Prostate gland (tissue), 2 donors: ENCODE measurements around the gene EIF2AK2. TPM values are rescaled to one million over a fixed set of nuclear protein-coding genes. Genes with fewer than 3 reads are reported as not detected.

Source experiments
- DNase-seq: peaks from one replicate; pipeline ENCODE4 v3.0.0-alpha.2; 2019; ENCODE audit warnings: low spot score
- H3K27ac ChIP-seq, 2 donors: fragments of 200-600 bp; sonication (generic); 2 replicates each; pipeline ENCODE4 v1.5.1; 2017 to 2019
- H3K27me3 ChIP-seq: fragments of 200-600 bp; sonication (generic); replicated peaks from 2 replicates; pipeline ENCODE4 v1.5.1; 2019; ENCODE audit not compliant: insufficient read depth
- H3K36me3 ChIP-seq, 2 donors: fragments of 200-600 bp; sonication (generic); 1 replicate in 1 of 2; 2 replicates in 1 of 2; pipeline versions ENCODE4 v1.5.1 to v1.8.1; 2017 to 2019
- H3K4me1 ChIP-seq: fragments of 200-600 bp; sonication (generic); replicated peaks from 2 replicates; pipeline ENCODE4 v1.5.1; 2019
- H3K4me3 ChIP-seq, 2 donors: fragments of 200-600 bp; sonication (generic); 2 replicates each; pipeline ENCODE4 v1.5.1; 2017 to 2019
- H3K9me3 ChIP-seq: fragments of 200-600 bp; sonication (generic); 2 replicates; pipeline ENCODE4 v1.5.1; 2017
- CTCF ChIP-seq, 4 experiments: fragments of 200-600 bp in 2 of 4; fragments of 450-650 bp in 2 of 4; sonication (generic) in 2 of 4; IDR thresholded peaks; 1 replicate in 3 of 4; 2 replicates in 1 of 4; pipeline ENCODE4 v1.5.1; 2016 to 2019; ENCODE audit warnings: antibody characterized with exemption in 4 of 4, mild to moderate bottlenecking in 2 of 4, moderate library complexity in 2 of 4
- POLR2A ChIP-seq: fragments of 450-650 bp; IDR thresholded peaks from one replicate; pipeline ENCODE4 v1.6.1; 2016; ENCODE audit warnings: antibody characterized with exemption, mild to moderate bottlenecking
- POLR2AphosphoS5 ChIP-seq: sonication (generic); formaldehyde crosslinking; IDR thresholded peaks from one replicate; pipeline ENCODE4 v1.6.1; 2017; ENCODE audit warnings: antibody characterized with exemption
- WGBS: methylation state at CpG from one replicate; pipeline ENCODE4 v1.1.5; 2018; 5-methylcytosine and 5-hydroxymethylcytosine counted together
- intact Hi-C: fragments of 100-400 bp; cut with DNase I; formaldehyde crosslinking; loops from one replicate; pipeline ENCODE4 v1.14.2; 2022
- total RNA-seq, 2 donors: library from RNA; depleted of rRNA; stranded (reverse); fragments of >200 nt; gene quantifications; one replicate each; pipeline ENCODE4 v1.1.0, GENCODE V29; 2016

EIF2AK2 gene
- total RNA-seq, 2 donors from 2014 or later = 20.8 to 32.1 TPM

- Histone ChIP-seq H3K27ac (no peak overlapping the region), H3K4me1 (no peaks in the 10 kb centered on the region), H3K4me3 (no peak overlapping the region), H3K27me3 (no peaks in the 10 kb centered on the region), H3K36me3 (no peaks in the 10 kb centered on the region), H3K9me3 (no peaks in the 10 kb centered on the region)
- 74% methylated on average over 2 of the region's 2 CpGs for WGBS
- TF ChIP-seq CTCF (IDR thresholded peaks at IDR 0.05) (no peak), POLR2A (no peak), POLR2AphosphoS5 (no peak)
- DNase-seq = no peak
- intact Hi-C loops = no loop called here
Measured at GRCh38 chr2:37080266-37080665, 76.5 kb downstream of the EIF2AK2 start.

DNA sequence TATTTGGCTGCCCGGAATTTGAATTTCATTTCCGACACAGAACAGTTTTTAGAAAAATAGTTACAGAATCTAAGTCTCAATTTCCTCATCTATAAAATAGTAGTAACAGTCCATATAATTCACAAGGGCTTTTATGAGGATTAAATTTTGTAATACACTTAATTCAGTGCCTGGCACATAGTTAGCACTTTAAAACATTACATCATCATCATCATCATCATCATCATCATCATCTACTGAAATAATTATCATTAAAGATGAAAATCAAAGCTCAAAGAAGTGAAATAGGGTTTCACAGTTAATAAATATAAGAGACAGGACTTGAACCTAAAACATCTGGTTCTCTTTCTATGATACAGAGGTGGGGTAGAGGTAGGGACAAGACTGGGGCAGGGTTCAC is 85.8 kb downstream of the EIF2AK2 start:
- no peaks in the 10 kb centered on the region for H3K36me3 ChIP-seq
- H3K9me3 ChIP-seq = no peaks in the 10 kb centered on the region
- intact Hi-C loops = no loop called here
- no peak overlapping the region for H3K4me3 ChIP-seq
- H3K27ac ChIP-seq = no peak overlapping the region
- 98% methylated on average over 2 of the region's 2 CpGs for WGBS
- H3K4me1 ChIP-seq = no peaks in the 10 kb centered on the region
- TF ChIP-seq POLR2A = no peak
- TF ChIP-seq POLR2AphosphoS5 = no peak
- no peak for TF ChIP-seq CTCF (IDR thresholded peaks at IDR 0.05)
- H3K27me3 ChIP-seq = no peaks in the 10 kb centered on the region
- no peak for DNase-seq

DNA sequence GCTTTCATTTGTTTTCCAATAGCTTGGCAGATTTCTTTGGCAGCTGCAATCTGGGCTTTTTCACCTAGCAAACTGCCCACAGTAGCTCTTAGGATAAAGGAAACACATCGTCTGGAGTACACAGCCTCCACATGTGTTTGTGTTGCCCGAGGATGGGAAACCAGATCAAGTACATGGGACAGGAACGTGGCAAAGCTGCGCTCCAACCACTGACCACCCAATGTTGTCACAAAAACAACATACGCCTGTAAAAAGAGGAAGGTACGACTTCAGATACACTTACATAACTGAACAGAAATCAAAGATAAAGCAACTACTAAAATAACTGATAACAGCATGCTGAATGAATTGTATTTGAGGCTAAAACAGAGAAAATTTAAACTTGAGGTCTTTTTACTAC is 88.1 kb downstream of the EIF2AK2 start:
- Histone ChIP-seq H3K9me3 (no peaks in the 10 kb centered on the region), H3K27ac (no peak overlapping the region), H3K4me3 (no peak overlapping the region), H3K4me1 (no peaks in the 10 kb centered on the region), H3K27me3 (no peaks in the 10 kb centered on the region), H3K36me3 (no peaks in the 10 kb centered on the region)
- 74% methylated on average over 6 of the region's 6 CpGs for WGBS
- intact Hi-C loops = no loop called here
- no peak for DNase-seq
- TF ChIP-seq POLR2A (no peak), CTCF (IDR thresholded peaks at IDR 0.05) (no peak), POLR2AphosphoS5 (no peak)

DNA sequence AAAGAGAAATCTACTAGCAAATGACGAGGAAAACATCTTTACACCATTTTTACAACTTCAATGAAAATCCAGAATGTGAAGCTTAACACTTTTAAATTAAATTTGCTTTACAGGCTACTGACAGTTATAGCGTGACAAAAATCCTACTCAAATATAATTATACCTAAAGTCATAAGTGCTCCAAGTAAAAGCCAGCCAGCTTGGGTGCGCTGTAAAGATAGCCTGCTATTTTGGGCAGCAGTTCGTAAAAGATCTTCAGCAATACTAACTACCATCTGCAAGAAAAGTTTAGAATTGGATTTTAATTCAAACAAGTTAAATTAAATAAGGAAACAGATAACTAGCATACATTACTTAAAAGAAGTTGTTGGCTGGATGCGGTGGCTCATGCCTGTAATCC is 95.0 kb downstream of the EIF2AK2 start:
- H3K27me3 ChIP-seq = no peaks in the 10 kb centered on the region

More for the DNA sequence above, 95.0 kb downstream of the EIF2AK2 start:
- Histone ChIP-seq H3K4me3 (no peak overlapping the region), H3K27ac (no peak overlapping the region), H3K4me1 (no peaks in the 10 kb centered on the region), H3K9me3 (no peaks in the 10 kb centered on the region), H3K36me3 (no peaks in the 10 kb centered on the region)
- DNase-seq = no peak
- 94% methylated on average over 5 of the region's 5 CpGs for WGBS
- TF ChIP-seq POLR2A = no peak
- TF ChIP-seq POLR2AphosphoS5 = no peak
- no peak for TF ChIP-seq CTCF (IDR thresholded peaks at IDR 0.05)
- intact Hi-C loops = no loop called here
